Left ventricle myocardium inferior (tissue), 1 donor: ENCODE data around the gene GNA15. TPM values are rescaled to one million over a fixed set of nuclear protein-coding genes. Genes with fewer than 3 reads are reported as not detected.

Source experiments
- DNase-seq: peaks from one replicate; pipeline ENCODE4 v3.0.0-alpha.2; 2020
- H3K27ac ChIP-seq: fragments of 200-600 bp; replicated peaks from 2 replicates; pipeline ENCODE4 v1.8.0; 2021
- H3K27me3 ChIP-seq: fragments of 200-600 bp; 2 replicates; pipeline ENCODE4 v1.8.0; 2021; ENCODE audit warnings: low read depth
- H3K36me3 ChIP-seq: fragments of 200-600 bp; 2 replicates; pipeline ENCODE4 v1.8.0; 2021
- H3K4me1 ChIP-seq: fragments of 200-600 bp; 2 replicates; pipeline ENCODE4 v1.8.0; 2021
- H3K4me3 ChIP-seq: fragments of 200-600 bp; 2 replicates; pipeline ENCODE4 v1.8.0; 2021; ENCODE audit warnings: mild to moderate bottlenecking, moderate library complexity
- H3K9me3 ChIP-seq: fragments of 200-600 bp; replicated peaks from 2 replicates; pipeline ENCODE4 v1.8.0; 2021
- CTCF ChIP-seq: fragments of 200-600 bp; IDR thresholded peaks from 2 replicates; pipeline ENCODE4 v1.8.0; 2021; ENCODE audit warnings: antibody characterized with exemption, mild to moderate bottlenecking, borderline replicate concordance
- intact Hi-C: fragments of 100-400 bp; cut with micrococcal nuclease; formaldehyde crosslinking; loops from one replicate; pipeline ENCODE4 v1.11.0; 2022
- total RNA-seq: library from RNA; stranded (reverse); fragmentation: NEBNext Ultra II Directional; extraction: Animal tissue kit (Norgen Biotek cat#: 25700); gene quantifications from one replicate; pipeline ENCODE4 v1.2.1, GENCODE V29; 2021
- donor health status: DM: no; HTN: yes; CAD: no; lungs with severe emphysema.

Gene GNA15
- total RNA-seq, 1 donor from 2014 or later: 1.2 TPM

- Histone ChIP-seq H3K27me3 (peaks cover 22% of the 10 kb centered on the region), H3K4me3 (no peak overlapping the region), H3K27ac (no peak overlapping the region), H3K4me1 (no peaks in the 10 kb centered on the region), H3K36me3 (no peaks in the 10 kb centered on the region), H3K9me3 (no peaks in the 10 kb centered on the region)
- no peak for TF ChIP-seq CTCF
- intact Hi-C loops: no loop called here
- DNase-seq: no peak
Observed at GRCh38 chr19:3148503-3148902, 12.7 kb downstream of the GNA15 start.

GRCh38 chr19:3149089-3149488 lies 13.3 kb downstream of the GNA15 start:
- Histone ChIP-seq H3K4me3 (no peak overlapping the region), H3K27me3 (peaks cover 22% of the 10 kb centered on the region), H3K9me3 (no peaks in the 10 kb centered on the region), H3K4me1 (no peaks in the 10 kb centered on the region), H3K36me3 (no peaks in the 10 kb centered on the region), H3K27ac (no peak overlapping the region)
- no peak for DNase-seq
- intact Hi-C loops: no loop called here
- no peak for TF ChIP-seq CTCF

GRCh38 chr19:3149526-3150505 lies 14.0 kb downstream of the GNA15 start:
- Histone ChIP-seq H3K4me1 (peaks cover 1% of the 10 kb centered on the region), H3K9me3 (no peaks in the 10 kb centered on the region), H3K27me3 (peaks cover 22% of the 10 kb centered on the region), H3K36me3 (no peaks in the 10 kb centered on the region), H3K27ac (no peak overlapping the region), H3K4me3 (no peak overlapping the region)
- TF ChIP-seq CTCF: no peak
- DNase-seq: no peak
- intact Hi-C loops: no loop called here

GRCh38 chr19:3150739-3151329 lies 15.0 kb downstream of the GNA15 start:
- TF ChIP-seq CTCF: no peak
- intact Hi-C loops: no loop called here
- H3K4me1 ChIP-seq: peaks cover 11% of the 10 kb centered on the region
- H3K36me3 ChIP-seq: no peaks in the 10 kb centered on the region
- H3K27me3 ChIP-seq: peaks cover 22% of the 10 kb centered on the region
- no peak overlapping the region for H3K4me3 ChIP-seq
- H3K27ac ChIP-seq: no peak overlapping the region
- no peak for DNase-seq
- no peaks in the 10 kb centered on the region for H3K9me3 ChIP-seq

- no peak for DNase-seq
- intact Hi-C loops: no loop called here
Observed at GRCh38 chr19:3151563-3152418, 16.0 kb downstream of the GNA15 start.

More at GRCh38 chr19:3151563-3152418, 16.0 kb downstream of the GNA15 start:
- H3K9me3 ChIP-seq: no peaks in the 10 kb centered on the region
- no peak for TF ChIP-seq CTCF
- peaks cover 22% of the 10 kb centered on the region for H3K27me3 ChIP-seq
- no peaks in the 10 kb centered on the region for H3K36me3 ChIP-seq
- no peak overlapping the region for H3K27ac ChIP-seq
- H3K4me3 ChIP-seq: no peak overlapping the region
- H3K4me1 ChIP-seq: peaks cover 12% of the 10 kb centered on the region
